ENCODE results near the gene FBXW9.
A peak's percentile ranks its signal among the peaks of the same experiment; 100 is the strongest.

The FBXW9 gene

GRCh38 chr19:12665671-12666264 is 30.7 kb downstream of the FBXW9 start:
- H3K27me3 ChIP-seq (ENCODE audit: insufficient read depth, low read length, poor library complexity), result no peaks in the 10 kb centered on the region
- peak overlapping the region; percentile 61 for H3K4me3 ChIP-seq (ENCODE audit: low read length)
- no peak overlapping the region for H4K5ac ChIP-seq (ENCODE audit: low read length)
- no peak overlapping the region for H3K18ac ChIP-seq (ENCODE audit: low read length)
- DNase-seq, result peak; percentile 25
- no peak overlapping the region for H3K4ac ChIP-seq (ENCODE audit: low read depth, low read length)
- peaks cover 17% of the 10 kb centered on the region for H3K79me1 ChIP-seq (ENCODE audit: low read length)
- peaks cover 8% of the 10 kb centered on the region for H3K79me2 ChIP-seq (ENCODE audit: control insufficient read depth, insufficient read depth, low read length)
- H3K56ac ChIP-seq (ENCODE audit: low read length), result peak overlapping the region; percentile 98
- H2BK5ac ChIP-seq (ENCODE audit: low read length), result no peak overlapping the region
- WGBS (ENCODE audit: extremely low coverage, insufficient coverage, low lambda C conversion rate), result no CpG with 5 or more reads among the region's 12 CpGs
- H3K4me2 ChIP-seq (ENCODE audit: low read length), result peak overlapping the region; percentile 100
- H2BK15ac ChIP-seq (replicated peaks; ENCODE audit: low read depth), result no peak overlapping the region
- H2BK120ac ChIP-seq (ENCODE audit: low read depth, low read length), result no peak overlapping the region
- H3K23ac ChIP-seq (ENCODE audit: low read length), result peak overlapping the region; percentile 80
- H4K8ac ChIP-seq (ENCODE audit: low read depth, low read length), result no peak overlapping the region
- H2AK5ac ChIP-seq (ENCODE audit: low read length), result peak overlapping the region; percentile 88
- peaks cover 5% of the 10 kb centered on the region for H3K36me3 ChIP-seq (ENCODE audit: control insufficient read depth, insufficient read depth, low read length)
- peak overlapping the region; percentile 97 for H3K9ac ChIP-seq (ENCODE audit: low read length)
- H3K27ac ChIP-seq (ENCODE audit: low read depth, low read length), result no peak overlapping the region
- H3K4me1 ChIP-seq (ENCODE audit: control insufficient read depth, low read depth, low read length), result peaks cover 3% of the 10 kb centered on the region

GRCh38 chr19:12665281-12665573 is 31.2 kb downstream of the FBXW9 start:
- no peak overlapping the region for H3K23ac ChIP-seq (ENCODE audit: low read length)
- no CpG with 5 or more reads among the region's 10 CpGs for WGBS (ENCODE audit: extremely low coverage, insufficient coverage, low lambda C conversion rate)
- no peak overlapping the region for H4K8ac ChIP-seq (ENCODE audit: low read depth, low read length)

GRCh38 chr19:12664406-12665280 is 31.8 kb downstream of the FBXW9 start:
- peak; percentile 82 for DNase-seq
- Histone ChIP-seq H2BK15ac (replicated peaks; ENCODE audit: low read depth) (no peak overlapping the region), H3K36me3 (ENCODE audit: control insufficient read depth, insufficient read depth, low read length) (peaks cover 5% of the 10 kb centered on the region), H3K23ac (ENCODE audit: low read length) (no peak overlapping the region), H3K9ac (ENCODE audit: low read length) (no peak overlapping the region), H3K27ac (ENCODE audit: low read depth, low read length) (no peak overlapping the region), H4K5ac (ENCODE audit: low read length) (no peak overlapping the region), H3K27me3 (ENCODE audit: insufficient read depth, low read length, poor library complexity) (no peaks in the 10 kb centered on the region), H3K4ac (ENCODE audit: low read depth, low read length) (no peak overlapping the region), H3K4me1 (ENCODE audit: control insufficient read depth, low read depth, low read length) (peaks cover 3% of the 10 kb centered on the region), H3K79me1 (ENCODE audit: low read length) (peaks cover 11% of the 10 kb centered on the region), H2BK5ac (ENCODE audit: low read length) (no peak overlapping the region), H2BK120ac (ENCODE audit: low read depth, low read length) (no peak overlapping the region), H3K4me2 (ENCODE audit: low read length) (no peak overlapping the region), H4K8ac (ENCODE audit: low read depth, low read length) (no peak overlapping the region), H3K18ac (ENCODE audit: low read length) (no peak overlapping the region), H3K4me3 (ENCODE audit: low read length) (no peak overlapping the region), H2AK5ac (ENCODE audit: low read length) (no peak overlapping the region), H3K56ac (ENCODE audit: low read length) (no peak overlapping the region), H3K79me2 (ENCODE audit: control insufficient read depth, insufficient read depth, low read length) (peaks cover 5% of the 10 kb centered on the region)
- WGBS (ENCODE audit: extremely low coverage, insufficient coverage, low lambda C conversion rate), result no CpG with 5 or more reads among the region's 29 CpGs

More at GRCh38 chr19:12665281-12665573, 31.2 kb downstream of the FBXW9 start:
- H4K5ac ChIP-seq (ENCODE audit: low read length), result no peak overlapping the region
- H3K4me2 ChIP-seq (ENCODE audit: low read length), result no peak overlapping the region
- H3K27ac ChIP-seq (ENCODE audit: low read depth, low read length), result no peak overlapping the region
- DNase-seq, result no peak
- H3K4ac ChIP-seq (ENCODE audit: low read depth, low read length), result no peak overlapping the region
- H3K4me1 ChIP-seq (ENCODE audit: control insufficient read depth, low read depth, low read length), result peaks cover 3% of the 10 kb centered on the region
- no peak overlapping the region for H2BK120ac ChIP-seq (ENCODE audit: low read depth, low read length)
- peaks cover 5% of the 10 kb centered on the region for H3K36me3 ChIP-seq (ENCODE audit: control insufficient read depth, insufficient read depth, low read length)
- H3K79me2 ChIP-seq (ENCODE audit: control insufficient read depth, insufficient read depth, low read length), result peaks cover 5% of the 10 kb centered on the region
- H2AK5ac ChIP-seq (ENCODE audit: low read length), result no peak overlapping the region
- no peak overlapping the region for H2BK15ac ChIP-seq (replicated peaks; ENCODE audit: low read depth)
- no peak overlapping the region for H3K18ac ChIP-seq (ENCODE audit: low read length)
- no peak overlapping the region for H3K56ac ChIP-seq (ENCODE audit: low read length)
- no peak overlapping the region for H3K4me3 ChIP-seq (ENCODE audit: low read length)
- H3K79me1 ChIP-seq (ENCODE audit: low read length), result peaks cover 13% of the 10 kb centered on the region
- H3K9ac ChIP-seq (ENCODE audit: low read length), result no peak overlapping the region
- H3K27me3 ChIP-seq (ENCODE audit: insufficient read depth, low read length, poor library complexity), result no peaks in the 10 kb centered on the region
- no peak overlapping the region for H2BK5ac ChIP-seq (ENCODE audit: low read length)

- Histone ChIP-seq H2BK5ac (ENCODE audit: low read length) (no peak overlapping the region), H3K4me1 (ENCODE audit: control insufficient read depth, low read depth, low read length) (peaks cover under 1% of the 10 kb centered on the region), H3K56ac (ENCODE audit: low read length) (no peak overlapping the region), H2AK5ac (ENCODE audit: low read length) (no peak overlapping the region), H3K27ac (ENCODE audit: low read depth, low read length) (no peak overlapping the region), H4K8ac (ENCODE audit: low read depth, low read length) (no peak overlapping the region), H4K5ac (ENCODE audit: low read length) (no peak overlapping the region), H3K4me2 (ENCODE audit: low read length) (no peak overlapping the region), H3K9ac (ENCODE audit: low read length) (no peak overlapping the region), H3K79me2 (ENCODE audit: control insufficient read depth, insufficient read depth, low read length) (no peaks in the 10 kb centered on the region), H2BK15ac (replicated peaks; ENCODE audit: low read depth) (no peak overlapping the region), H3K36me3 (ENCODE audit: control insufficient read depth, insufficient read depth, low read length) (peaks cover 5% of the 10 kb centered on the region), H3K27me3 (ENCODE audit: insufficient read depth, low read length, poor library complexity) (no peaks in the 10 kb centered on the region), H3K4ac (ENCODE audit: low read depth, low read length) (no peak overlapping the region), H2BK120ac (ENCODE audit: low read depth, low read length) (no peak overlapping the region), H3K23ac (ENCODE audit: low read length) (no peak overlapping the region), H3K4me3 (ENCODE audit: low read length) (no peak overlapping the region), H3K79me1 (ENCODE audit: low read length) (peaks cover 4% of the 10 kb centered on the region), H3K18ac (ENCODE audit: low read length) (no peak overlapping the region)
- no CpG with 5 or more reads among the region's 12 CpGs for WGBS (ENCODE audit: extremely low coverage, insufficient coverage, low lambda C conversion rate)
- DNase-seq, result no peak
Measured at GRCh38 chr19:12660980-12661379, 35.5 kb downstream of the FBXW9 start.

GRCh38 chr19:12657966-12658365 is 38.5 kb downstream of the FBXW9 start:
- Histone ChIP-seq H3K18ac (ENCODE audit: low read length) (no peak overlapping the region), H3K79me2 (ENCODE audit: control insufficient read depth, insufficient read depth, low read length) (no peaks in the 10 kb centered on the region), H3K9ac (ENCODE audit: low read length) (no peak overlapping the region), H3K27ac (ENCODE audit: low read depth, low read length) (no peak overlapping the region), H3K4me3 (ENCODE audit: low read length) (no peak overlapping the region), H3K4me2 (ENCODE audit: low read length) (no peak overlapping the region), H3K4me1 (ENCODE audit: control insufficient read depth, low read depth, low read length) (no peaks in the 10 kb centered on the region), H3K23ac (ENCODE audit: low read length) (no peak overlapping the region), H4K8ac (ENCODE audit: low read depth, low read length) (no peak overlapping the region), H2BK120ac (ENCODE audit: low read depth, low read length) (no peak overlapping the region), H3K27me3 (ENCODE audit: insufficient read depth, low read length, poor library complexity) (no peaks in the 10 kb centered on the region), H3K56ac (ENCODE audit: low read length) (no peak overlapping the region), H3K36me3 (ENCODE audit: control insufficient read depth, insufficient read depth, low read length) (peaks cover 6% of the 10 kb centered on the region), H2AK5ac (ENCODE audit: low read length) (no peak overlapping the region), H4K5ac (ENCODE audit: low read length) (no peak overlapping the region), H2BK15ac (replicated peaks; ENCODE audit: low read depth) (no peak overlapping the region), H3K4ac (ENCODE audit: low read depth, low read length) (no peak overlapping the region), H3K79me1 (ENCODE audit: low read length) (no peaks in the 10 kb centered on the region), H2BK5ac (ENCODE audit: low read length) (no peak overlapping the region)
- no peak for DNase-seq
- no CpG with 5 or more reads among the region's 22 CpGs for WGBS (ENCODE audit: extremely low coverage, insufficient coverage, low lambda C conversion rate)
